Loucy (cell line): Measurements from ENCODE around the gene ANKS4B.

Source experiments
- H2AFZ ChIP-seq: fragments of 200-600 bp; sonication (generic); 2 replicates; pipeline ENCODE4 v1.6.0; 2016; ENCODE audit warnings: antibody characterized with exemption, mild to moderate bottlenecking, low read length, moderate library complexity
- H3F3A ChIP-seq: fragments of 200-600 bp; 2 replicates; pipeline ENCODE4 v1.6.0; 2016; ENCODE audit warnings: antibody characterized with exemption, low read depth, mild to moderate bottlenecking
- H3K27me3 ChIP-seq: fragments of 200-600 bp; sonication (generic); 2 replicates; pipeline ENCODE4 v1.6.1; 2014; ENCODE audit warnings: low read length, mild to moderate bottlenecking; ENCODE audit not compliant: insufficient read depth, poor library complexity, severe bottlenecking
- H3K36me3 ChIP-seq: fragments of 200-600 bp; sonication (generic); 2 replicates; pipeline ENCODE4 v1.6.1; 2016; ENCODE audit warnings: low read length; ENCODE audit not compliant: insufficient read depth
- H3K4me1 ChIP-seq: fragments of 200-600 bp; sonication (generic); 2 replicates; pipeline ENCODE4 v1.5.1; 2014; ENCODE audit warnings: low read length, mild to moderate bottlenecking; ENCODE audit not compliant: insufficient read depth, poor library complexity, severe bottlenecking
- H3K4me2 ChIP-seq: fragments of 200-600 bp; sonication (generic); 2 replicates; pipeline ENCODE4 v1.6.0; 2014; ENCODE audit warnings: antibody characterized with exemption, low read length, low read depth, mild to moderate bottlenecking; ENCODE audit not compliant: poor library complexity, severe bottlenecking
- H3K4me3 ChIP-seq: fragments of 200-600 bp; sonication (generic); 2 replicates; pipeline ENCODE4 v1.5.1; 2014; ENCODE audit warnings: low read length, mild to moderate bottlenecking, mixed read lengths; ENCODE audit not compliant: poor library complexity, severe bottlenecking
- H3K79me2 ChIP-seq: fragments of 200-600 bp; sonication (generic); 2 replicates; pipeline ENCODE4 v1.6.1; 2014; ENCODE audit warnings: low read length; ENCODE audit not compliant: insufficient read depth
- H3K9ac ChIP-seq: fragments of 200-600 bp; sonication (generic); 2 replicates; pipeline ENCODE4 v1.6.0; 2014; ENCODE audit warnings: mild to moderate bottlenecking, low read depth, low read length, moderate library complexity; ENCODE audit not compliant: poor library complexity, severe bottlenecking
- H3K9me2 ChIP-seq: fragments of 200-600 bp; sonication (generic); replicated peaks from 2 replicates; pipeline ENCODE4 v1.6.1; 2016; ENCODE audit warnings: low read depth, low read length, mixed read lengths
- H3K9me3 ChIP-seq: fragments of 200-600 bp; sonication (generic); 2 replicates; pipeline ENCODE4 v1.6.1; 2014; ENCODE audit warnings: mild to moderate bottlenecking, antibody characterized with exemption, low read length, low read depth; ENCODE audit not compliant: insufficient read depth
- H4K20me1 ChIP-seq: fragments of 200-600 bp; sonication (generic); 2 replicates; pipeline ENCODE4 v1.6.0; 2014; ENCODE audit warnings: antibody characterized with exemption, low read length, mild to moderate bottlenecking; ENCODE audit not compliant: insufficient read depth, poor library complexity, severe bottlenecking
- EZH2phosphoT487 ChIP-seq: fragments of 200-600 bp; IDR thresholded peaks from 2 replicates; pipeline ENCODE4 v1.6.1; 2018; ENCODE audit warnings: antibody characterized with exemption, mild to moderate bottlenecking, moderate library complexity, borderline replicate concordance
- TF ChIP-seq, protein P1 (sequence below): fragments of 200-600 bp; sonication (generic); conservative IDR thresholded peaks from 2 replicates; pipeline ENCODE4 v1.5.1; 2014; ENCODE audit warnings: mild to moderate bottlenecking, antibody characterized with exemption, low read length

Gene ANKS4B

DNA sequence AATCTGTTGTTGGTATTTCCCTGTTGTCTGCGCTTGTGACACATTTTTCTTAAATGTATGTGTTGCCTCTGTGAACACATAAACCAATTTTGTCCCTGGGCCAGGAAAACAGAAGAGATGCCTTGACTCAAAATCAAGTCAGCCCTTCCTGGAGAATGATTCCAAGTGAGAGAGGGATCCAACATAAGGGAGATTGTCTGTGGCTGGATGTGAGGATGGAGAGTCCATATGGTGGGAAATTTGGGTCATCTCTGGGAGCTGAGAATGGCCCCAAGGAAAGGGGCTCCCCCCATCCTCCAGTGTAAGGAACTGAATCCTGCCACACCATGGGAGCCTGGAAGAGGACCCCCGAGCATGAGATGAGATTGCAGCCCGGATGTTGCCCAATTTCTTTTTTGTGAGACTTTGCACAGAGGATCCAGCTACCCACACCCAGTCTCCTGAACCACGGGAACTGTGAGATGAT, 31.1 kb downstream of the ANKS4B start:
- H3K27me3 ChIP-seq: no peaks in the 10 kb centered on the region
- H3F3A ChIP-seq: no peaks in the 10 kb centered on the region
- no peaks in the 10 kb centered on the region for H3K36me3 ChIP-seq
- no peak overlapping the region for H3K4me3 ChIP-seq
- no peak overlapping the region for H3K9ac ChIP-seq
- TF ChIP-seq EZH2phosphoT487: no peak
- TF ChIP-seq, protein P1, sequence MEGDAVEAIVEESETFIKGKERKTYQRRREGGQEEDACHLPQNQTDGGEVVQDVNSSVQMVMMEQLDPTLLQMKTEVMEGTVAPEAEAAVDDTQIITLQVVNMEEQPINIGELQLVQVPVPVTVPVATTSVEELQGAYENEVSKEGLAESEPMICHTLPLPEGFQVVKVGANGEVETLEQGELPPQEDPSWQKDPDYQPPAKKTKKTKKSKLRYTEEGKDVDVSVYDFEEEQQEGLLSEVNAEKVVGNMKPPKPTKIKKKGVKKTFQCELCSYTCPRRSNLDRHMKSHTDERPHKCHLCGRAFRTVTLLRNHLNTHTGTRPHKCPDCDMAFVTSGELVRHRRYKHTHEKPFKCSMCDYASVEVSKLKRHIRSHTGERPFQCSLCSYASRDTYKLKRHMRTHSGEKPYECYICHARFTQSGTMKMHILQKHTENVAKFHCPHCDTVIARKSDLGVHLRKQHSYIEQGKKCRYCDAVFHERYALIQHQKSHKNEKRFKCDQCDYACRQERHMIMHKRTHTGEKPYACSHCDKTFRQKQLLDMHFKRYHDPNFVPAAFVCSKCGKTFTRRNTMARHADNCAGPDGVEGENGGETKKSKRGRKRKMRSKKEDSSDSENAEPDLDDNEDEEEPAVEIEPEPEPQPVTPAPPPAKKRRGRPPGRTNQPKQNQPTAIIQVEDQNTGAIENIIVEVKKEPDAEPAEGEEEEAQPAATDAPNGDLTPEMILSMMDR: no peak
- H3K9me3 ChIP-seq: no peaks in the 10 kb centered on the region
- H3K4me1 ChIP-seq: no peaks in the 10 kb centered on the region
- no peak overlapping the region for H3K4me2 ChIP-seq
- H4K20me1 ChIP-seq: no peaks in the 10 kb centered on the region
- H2AFZ ChIP-seq: no peak overlapping the region
- H3K79me2 ChIP-seq: no peaks in the 10 kb centered on the region
- H3K9me2 ChIP-seq: no peaks in the 10 kb centered on the region

DNA sequence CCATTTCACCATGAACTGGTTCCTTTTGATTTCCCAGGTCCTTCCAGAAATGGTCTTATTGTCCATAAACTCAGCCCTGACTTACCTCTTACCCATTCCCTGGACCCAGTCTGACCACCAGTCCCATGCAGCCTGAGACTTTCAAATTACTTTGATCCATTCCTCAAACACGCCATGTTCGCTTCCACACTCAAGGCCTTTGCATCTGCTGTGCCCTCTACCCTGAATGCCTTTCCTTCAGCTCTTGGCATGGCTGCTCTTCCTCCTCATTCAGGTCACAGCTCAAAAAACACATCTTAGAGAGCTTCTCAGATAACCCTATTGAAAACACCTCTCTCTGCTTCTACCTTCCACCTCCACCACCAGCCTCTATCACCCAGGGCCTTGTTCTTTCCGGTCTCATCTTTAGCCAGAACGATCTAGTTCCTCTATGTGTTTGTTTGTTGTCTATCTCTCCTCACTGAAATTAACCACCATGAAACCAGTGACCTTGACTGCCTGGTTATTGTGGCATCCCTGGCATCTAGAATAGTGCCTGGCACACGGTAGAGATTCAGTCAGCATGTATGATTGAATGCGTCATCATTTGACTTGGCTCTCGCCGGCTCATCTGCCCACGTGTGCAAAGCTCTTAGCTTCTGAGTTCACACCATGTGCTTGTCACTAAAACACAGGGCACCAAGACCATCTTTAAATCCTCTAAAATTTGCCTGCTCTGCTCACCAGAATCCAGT, 31.8 kb downstream of the ANKS4B start:
- H3K4me2 ChIP-seq: no peak overlapping the region
- no peaks in the 10 kb centered on the region for H4K20me1 ChIP-seq
- H3K9me2 ChIP-seq: no peaks in the 10 kb centered on the region
- no peaks in the 10 kb centered on the region for H3K36me3 ChIP-seq
- H3K4me3 ChIP-seq: no peak overlapping the region
- H3K79me2 ChIP-seq: no peaks in the 10 kb centered on the region
- no peak for TF ChIP-seq EZH2phosphoT487
- TF ChIP-seq, protein P1: no peak
- no peaks in the 10 kb centered on the region for H3K27me3 ChIP-seq
- no peak overlapping the region for H2AFZ ChIP-seq
- H3K4me1 ChIP-seq: no peaks in the 10 kb centered on the region
- no peak overlapping the region for H3K9ac ChIP-seq
- no peaks in the 10 kb centered on the region for H3K9me3 ChIP-seq
- H3F3A ChIP-seq: no peaks in the 10 kb centered on the region

DNA sequence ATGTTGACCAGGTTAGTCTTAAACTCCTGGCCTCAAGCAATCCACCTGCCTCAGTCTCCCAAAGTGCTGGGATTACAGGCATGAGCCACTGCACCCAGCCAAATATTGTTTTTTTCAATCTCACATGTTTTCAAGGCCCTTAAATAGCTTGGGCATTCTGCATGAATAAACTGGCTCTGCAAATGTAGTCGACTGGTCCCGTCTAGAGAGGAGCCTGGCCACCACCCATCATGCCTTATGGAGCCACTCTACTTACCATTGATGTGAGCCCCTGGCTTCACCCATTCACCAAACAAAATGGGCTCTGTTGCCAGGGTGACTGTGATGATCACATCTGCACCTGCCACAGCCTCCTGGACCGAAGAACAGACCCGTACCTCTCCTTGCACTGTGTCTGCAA, 33.8 kb downstream of the ANKS4B start:
- no peak overlapping the region for H3K9ac ChIP-seq
- no peak for TF ChIP-seq EZH2phosphoT487
- TF ChIP-seq, protein P1: no peak
- no peaks in the 10 kb centered on the region for H3K79me2 ChIP-seq
- H3K9me3 ChIP-seq: no peaks in the 10 kb centered on the region
- H3K9me2 ChIP-seq: no peaks in the 10 kb centered on the region
- H2AFZ ChIP-seq: no peak overlapping the region
- H3F3A ChIP-seq: no peaks in the 10 kb centered on the region
- H3K4me2 ChIP-seq: no peak overlapping the region
- no peaks in the 10 kb centered on the region for H4K20me1 ChIP-seq
- no peak overlapping the region for H3K4me3 ChIP-seq
- no peaks in the 10 kb centered on the region for H3K27me3 ChIP-seq
- no peaks in the 10 kb centered on the region for H3K4me1 ChIP-seq
- H3K36me3 ChIP-seq: no peaks in the 10 kb centered on the region
